ENCODE data around the gene EHBP1. TPM values are rescaled to one million over a fixed set of nuclear protein-coding genes. Genes with fewer than 3 reads are reported as not detected.

The EHBP1 gene
- polyA plus RNA-seq, 1 of the 3 experiments (the other 2 are of a cell fraction) = 62.7 TPM

DNA sequence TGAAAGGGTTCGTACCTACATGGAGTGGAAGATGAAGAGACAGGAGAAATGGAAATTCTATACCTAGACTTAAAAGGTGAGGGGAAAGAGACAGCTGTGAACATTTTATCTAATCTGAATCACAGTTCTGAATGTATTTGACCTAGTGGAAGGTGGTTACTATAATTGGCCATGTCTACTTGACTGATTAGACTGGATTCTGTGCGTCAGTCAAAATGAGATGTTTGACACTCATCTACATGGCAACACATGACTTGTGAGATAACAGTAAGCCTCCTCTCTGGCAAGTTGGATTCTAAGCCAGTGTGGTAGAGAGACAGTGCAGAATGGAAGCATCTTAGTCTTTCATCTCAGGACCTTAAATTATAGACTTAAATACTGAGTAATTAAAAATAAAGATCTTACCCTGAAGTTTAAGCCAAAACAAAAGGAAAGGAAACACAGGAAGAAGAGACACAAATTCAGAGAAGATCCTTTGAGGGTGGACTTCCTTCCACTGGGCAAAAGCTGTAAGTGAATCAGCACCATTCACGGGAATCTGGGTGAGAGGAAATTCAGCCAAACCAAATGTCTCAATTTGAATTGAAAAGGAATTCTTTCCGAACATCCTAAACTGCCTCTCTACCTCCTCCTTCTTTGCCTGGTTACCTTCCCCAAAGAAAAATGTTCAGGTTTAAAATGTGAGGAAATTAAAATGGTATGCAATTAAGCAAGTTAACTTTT, 121.6 kb downstream of the EHBP1 start:
- Histone ChIP-seq H3K4me2 (no peak overlapping the region), H4K20me1 (ENCODE audit: insufficient read depth) (no peaks in the 10 kb centered on the region), H3K36me3 (replicated peaks in 1 of 2; ENCODE audit: control insufficient read depth in 1 of 2, insufficient read depth in 2 of 2, low read length in 1 of 2) (peaks cover 23 to 48% of the 10 kb centered on the region in 2 experiments), H3K79me2 (ENCODE audit: insufficient read depth) (peaks cover 20% of the 10 kb centered on the region), H3K4me1 (ENCODE audit: control insufficient read depth in 1 of 2, insufficient read depth in 2 of 2, low read depth in 1 of 2, low read length in 1 of 2) (no peaks in the 10 kb centered on the region; a peak in 2 of 4 replicates), H3K27me3 (ENCODE audit: insufficient read depth) (no peaks in the 10 kb centered on the region), H2AFZ (ENCODE audit: low read depth) (no peak overlapping the region), H3K9me2 (no peaks in the 10 kb centered on the region), H3K9ac (no peak overlapping the region), H3F3A (replicated peaks; ENCODE audit: insufficient read depth) (peaks cover 7% of the 10 kb centered on the region), H3K27ac (ENCODE audit: low read depth in 2 of 2, low read length in 1 of 2) (no peak overlapping the region; a peak in 1 of 4 replicates), H3K4me3 (ENCODE audit: low read depth in 2 of 2, low read length in 1 of 2) (no peak overlapping the region), H3K9me3 (no peaks in the 10 kb centered on the region)
- TF ChIP-seq TEAD4 (IDR thresholded peaks at IDR 0.05; ENCODE audit: borderline replicate concordance, insufficient read depth) (no peak), RCOR1 (IDR thresholded peaks at IDR 0.05; ENCODE audit: low read length) (no peak), POLR2AphosphoS5 (IDR thresholded peaks at IDR 0.05; ENCODE audit: low read depth, low read length) (no peak), NRF1 (IDR thresholded peaks at IDR 0.05; ENCODE audit: low read depth, low read length) (no peak), JUND (IDR thresholded peaks at IDR 0.05) (no peak), EZH2phosphoT487 (IDR thresholded peaks at IDR 0.05; ENCODE audit: borderline replicate concordance, low read depth) (no peak)
- TF ChIP-seq, protein P1, sequence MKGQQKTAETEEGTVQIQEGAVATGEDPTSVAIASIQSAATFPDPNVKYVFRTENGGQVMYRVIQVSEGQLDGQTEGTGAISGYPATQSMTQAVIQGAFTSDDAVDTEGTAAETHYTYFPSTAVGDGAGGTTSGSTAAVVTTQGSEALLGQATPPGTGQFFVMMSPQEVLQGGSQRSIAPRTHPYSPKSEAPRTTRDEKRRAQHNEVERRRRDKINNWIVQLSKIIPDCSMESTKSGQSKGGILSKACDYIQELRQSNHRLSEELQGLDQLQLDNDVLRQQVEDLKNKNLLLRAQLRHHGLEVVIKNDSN (IDR thresholded peaks at IDR 0.05; ENCODE audit: borderline replicate concordance, low read depth) = no peak
- TF ChIP-seq, protein P2, sequence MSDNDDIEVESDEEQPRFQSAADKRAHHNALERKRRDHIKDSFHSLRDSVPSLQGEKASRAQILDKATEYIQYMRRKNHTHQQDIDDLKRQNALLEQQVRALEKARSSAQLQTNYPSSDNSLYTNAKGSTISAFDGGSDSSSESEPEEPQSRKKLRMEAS (IDR thresholded peaks at IDR 0.05; ENCODE audit: low read depth) = no peak
- CTCF ChIA-PET = no interaction called here
- no peak for DNase-seq
- WGBS (ENCODE audit: low lambda C conversion rate) = 93% methylated on average over 4 of the region's 4 CpGs
- POLR2A ChIA-PET = no interaction called here

DNA sequence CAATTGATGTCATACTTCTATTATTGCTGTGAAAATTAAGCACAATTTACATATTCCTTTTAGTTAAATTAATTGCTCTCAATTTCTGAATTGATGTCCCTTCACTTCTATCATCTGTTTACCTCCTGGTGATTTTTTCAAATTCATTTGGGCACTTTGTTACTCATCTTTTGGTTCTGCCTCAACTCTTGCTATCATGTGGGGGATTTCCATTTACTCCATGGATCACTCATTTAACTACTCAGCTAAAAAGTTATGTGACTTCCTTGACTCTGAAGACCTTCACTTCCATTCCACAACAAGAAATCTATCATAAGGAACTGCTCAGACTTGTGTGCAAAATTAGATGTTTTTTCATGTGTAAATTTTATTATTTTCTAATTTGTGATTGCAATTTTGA, 126.2 kb downstream of the EHBP1 start:
- H2AFZ ChIP-seq (ENCODE audit: low read depth) = no peak overlapping the region
- H3K9me3 ChIP-seq = 0 out of 2 replicates have a peak, but pooled peaks cover 6% of the 10 kb centered on the region
- no peak overlapping the region for H3K9ac ChIP-seq
- no peaks in the 10 kb centered on the region for H4K20me1 ChIP-seq (ENCODE audit: insufficient read depth)
- H3K9me2 ChIP-seq = no peaks in the 10 kb centered on the region
- DNase-seq = no peak
- H3K79me2 ChIP-seq (ENCODE audit: insufficient read depth) = no peaks in the 10 kb centered on the region
- no peak overlapping the region for H3K4me2 ChIP-seq
- peaks cover 7% of the 10 kb centered on the region for H3F3A ChIP-seq (replicated peaks; ENCODE audit: insufficient read depth)
- CTCF ChIA-PET = interaction anchor here (0.6 kb wide), 1 partner anchor 193 kb away, joined by 3 read pairs; no protein-coding TSS in a partner anchor
- no peak overlapping the region for H3K4me3 ChIP-seq (ENCODE audit: low read depth in 2 of 2, low read length in 1 of 2)
- peaks cover 40 to 70% of the 10 kb centered on the region in 2 experiments for H3K36me3 ChIP-seq (replicated peaks in 1 of 2; ENCODE audit: control insufficient read depth in 1 of 2, insufficient read depth in 2 of 2, low read length in 1 of 2)
- H3K27ac ChIP-seq (ENCODE audit: low read depth in 2 of 2, low read length in 1 of 2) = no peak overlapping the region
- H3K4me1 ChIP-seq (ENCODE audit: control insufficient read depth in 1 of 2, insufficient read depth in 2 of 2, low read depth in 1 of 2, low read length in 1 of 2) = no peaks in the 10 kb centered on the region
- no peaks in the 10 kb centered on the region for H3K27me3 ChIP-seq (ENCODE audit: insufficient read depth)
- POLR2A ChIA-PET = no interaction called here
- TF ChIP-seq ELF1 (IDR thresholded peaks at IDR 0.05) (no peak), MEF2A (IDR thresholded peaks at IDR 0.05; ENCODE audit: borderline replicate concordance, low read depth) (no peak), POLR2AphosphoS5 (IDR thresholded peaks at IDR 0.05; ENCODE audit: low read depth, low read length) (no peak), RAD21 (IDR thresholded peaks at IDR 0.05; ENCODE audit: low read length) (no peak), EP300 (IDR thresholded peaks at IDR 0.05; ENCODE audit: borderline replicate concordance in 1 of 2, low read depth in 1 of 2, low read length in 1 of 2) (no peak), FOSL2 (IDR thresholded peaks at IDR 0.05; ENCODE audit: borderline replicate concordance, low read depth) (no peak), NRF1 (IDR thresholded peaks at IDR 0.05; ENCODE audit: low read depth, low read length) (no peak), RFX5 (IDR thresholded peaks at IDR 0.05; ENCODE audit: low read length) (no peak), EZH2phosphoT487 (IDR thresholded peaks at IDR 0.05; ENCODE audit: borderline replicate concordance, low read depth) (no peak), GATA2 (CRISPR knock-in tag; IDR thresholded peaks at IDR 0.05) (no peak), CHD2 (IDR thresholded peaks at IDR 0.05; ENCODE audit: low read length, partially characterized antibody) (no peak), YY1 (IDR thresholded peaks at IDR 0.05; ENCODE audit: low read depth) (no peak)
- TF ChIP-seq, protein P3, sequence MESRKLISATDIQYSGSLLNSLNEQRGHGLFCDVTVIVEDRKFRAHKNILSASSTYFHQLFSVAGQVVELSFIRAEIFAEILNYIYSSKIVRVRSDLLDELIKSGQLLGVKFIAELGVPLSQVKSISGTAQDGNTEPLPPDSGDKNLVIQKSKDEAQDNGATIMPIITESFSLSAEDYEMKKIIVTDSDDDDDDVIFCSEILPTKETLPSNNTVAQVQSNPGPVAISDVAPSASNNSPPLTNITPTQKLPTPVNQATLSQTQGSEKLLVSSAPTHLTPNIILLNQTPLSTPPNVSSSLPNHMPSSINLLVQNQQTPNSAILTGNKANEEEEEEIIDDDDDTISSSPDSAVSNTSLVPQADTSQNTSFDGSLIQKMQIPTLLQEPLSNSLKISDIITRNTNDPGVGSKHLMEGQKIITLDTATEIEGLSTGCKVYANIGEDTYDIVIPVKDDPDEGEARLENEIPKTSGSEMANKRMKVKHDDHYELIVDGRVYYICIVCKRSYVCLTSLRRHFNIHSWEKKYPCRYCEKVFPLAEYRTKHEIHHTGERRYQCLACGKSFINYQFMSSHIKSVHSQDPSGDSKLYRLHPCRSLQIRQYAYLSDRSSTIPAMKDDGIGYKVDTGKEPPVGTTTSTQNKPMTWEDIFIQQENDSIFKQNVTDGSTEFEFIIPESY (IDR thresholded peaks at IDR 0.05; ENCODE audit: borderline replicate concordance, low read depth) = no peak
- TF ChIP-seq, protein P4, sequence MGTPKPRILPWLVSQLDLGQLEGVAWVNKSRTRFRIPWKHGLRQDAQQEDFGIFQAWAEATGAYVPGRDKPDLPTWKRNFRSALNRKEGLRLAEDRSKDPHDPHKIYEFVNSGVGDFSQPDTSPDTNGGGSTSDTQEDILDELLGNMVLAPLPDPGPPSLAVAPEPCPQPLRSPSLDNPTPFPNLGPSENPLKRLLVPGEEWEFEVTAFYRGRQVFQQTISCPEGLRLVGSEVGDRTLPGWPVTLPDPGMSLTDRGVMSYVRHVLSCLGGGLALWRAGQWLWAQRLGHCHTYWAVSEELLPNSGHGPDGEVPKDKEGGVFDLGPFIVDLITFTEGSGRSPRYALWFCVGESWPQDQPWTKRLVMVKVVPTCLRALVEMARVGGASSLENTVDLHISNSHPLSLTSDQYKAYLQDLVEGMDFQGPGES (IDR thresholded peaks at IDR 0.05; ENCODE audit: low read depth, low read length) = no peak
- TF ChIP-seq, protein P5, sequence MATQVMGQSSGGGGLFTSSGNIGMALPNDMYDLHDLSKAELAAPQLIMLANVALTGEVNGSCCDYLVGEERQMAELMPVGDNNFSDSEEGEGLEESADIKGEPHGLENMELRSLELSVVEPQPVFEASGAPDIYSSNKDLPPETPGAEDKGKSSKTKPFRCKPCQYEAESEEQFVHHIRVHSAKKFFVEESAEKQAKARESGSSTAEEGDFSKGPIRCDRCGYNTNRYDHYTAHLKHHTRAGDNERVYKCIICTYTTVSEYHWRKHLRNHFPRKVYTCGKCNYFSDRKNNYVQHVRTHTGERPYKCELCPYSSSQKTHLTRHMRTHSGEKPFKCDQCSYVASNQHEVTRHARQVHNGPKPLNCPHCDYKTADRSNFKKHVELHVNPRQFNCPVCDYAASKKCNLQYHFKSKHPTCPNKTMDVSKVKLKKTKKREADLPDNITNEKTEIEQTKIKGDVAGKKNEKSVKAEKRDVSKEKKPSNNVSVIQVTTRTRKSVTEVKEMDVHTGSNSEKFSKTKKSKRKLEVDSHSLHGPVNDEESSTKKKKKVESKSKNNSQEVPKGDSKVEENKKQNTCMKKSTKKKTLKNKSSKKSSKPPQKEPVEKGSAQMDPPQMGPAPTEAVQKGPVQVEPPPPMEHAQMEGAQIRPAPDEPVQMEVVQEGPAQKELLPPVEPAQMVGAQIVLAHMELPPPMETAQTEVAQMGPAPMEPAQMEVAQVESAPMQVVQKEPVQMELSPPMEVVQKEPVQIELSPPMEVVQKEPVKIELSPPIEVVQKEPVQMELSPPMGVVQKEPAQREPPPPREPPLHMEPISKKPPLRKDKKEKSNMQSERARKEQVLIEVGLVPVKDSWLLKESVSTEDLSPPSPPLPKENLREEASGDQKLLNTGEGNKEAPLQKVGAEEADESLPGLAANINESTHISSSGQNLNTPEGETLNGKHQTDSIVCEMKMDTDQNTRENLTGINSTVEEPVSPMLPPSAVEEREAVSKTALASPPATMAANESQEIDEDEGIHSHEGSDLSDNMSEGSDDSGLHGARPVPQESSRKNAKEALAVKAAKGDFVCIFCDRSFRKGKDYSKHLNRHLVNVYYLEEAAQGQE (IDR thresholded peaks at IDR 0.05; ENCODE audit: low read depth, low read length) = no peak
